ENCODE results near the gene CELF4. TPM values are rescaled to one million over a fixed set of nuclear protein-coding genes. Genes with fewer than 3 reads are reported as not detected.

The CELF4 gene
- total and polyA plus RNA-seq, 2 of the 4 experiments (the other 2 are of a cell fraction) = not detected

DNA sequence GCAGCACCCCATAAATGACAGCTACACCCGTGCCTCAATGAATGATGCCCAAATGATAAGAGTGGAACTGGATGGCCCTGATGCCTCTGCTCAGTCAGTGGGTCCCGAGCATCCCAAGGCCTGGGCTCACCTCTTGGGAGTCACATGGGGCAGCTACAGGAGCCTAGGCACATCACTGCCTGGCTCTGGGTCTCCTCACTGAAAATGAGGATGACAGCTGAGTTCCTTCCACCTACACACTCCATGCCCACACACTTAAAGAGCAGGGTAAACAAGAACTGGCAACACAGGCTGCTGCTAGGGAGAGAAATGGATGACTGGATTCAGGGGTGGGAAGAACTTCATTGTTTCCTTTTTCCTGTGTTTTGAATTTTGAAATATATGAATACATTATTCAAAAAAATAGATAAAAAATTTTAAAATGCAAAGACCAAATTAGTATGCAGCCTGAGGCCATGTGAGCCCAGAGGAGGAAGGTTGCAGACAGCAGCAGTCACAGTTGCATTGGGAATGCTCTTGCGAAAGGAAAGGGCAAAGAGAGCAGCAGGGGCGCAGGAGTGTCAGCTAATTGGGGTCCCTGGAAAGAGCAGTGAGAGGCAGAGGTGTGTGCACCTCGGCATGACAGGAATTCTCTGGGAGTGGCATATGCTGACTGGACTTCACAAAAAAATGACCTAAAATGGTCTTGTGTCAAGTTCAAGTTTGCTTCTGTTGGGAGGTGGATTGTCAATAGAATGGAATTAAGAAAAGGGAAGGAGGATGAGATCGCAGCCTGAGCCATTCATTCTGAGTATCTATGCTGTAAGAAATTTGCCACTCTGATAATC is 327.1 kb downstream of the CELF4 start:
- ChIA-PET CTCF (no interaction called here), POLR2A (ENCODE audit: unreplicated experiment) (no interaction called here)
- no peak overlapping the region for H3K4me2 ChIP-seq (ENCODE audit: low read depth, low read length)
- in situ Hi-C loops (cut with MboI; ENCODE audit: low sequenced_read_pairs) (no loop called here), dilution Hi-C loops (cut with HindIII; ENCODE audit: low sequenced_read_pairs, unreplicated experiment) (no loop called here), intact Hi-C loops (cut with micrococcal nuclease) (no loop called here)
- H2AK5ac ChIP-seq (ENCODE audit: low read depth, low read length) = no peak overlapping the region
- DNase-seq (no peak), ATAC-seq (ENCODE audit: low read depth) (no peak)
- no peaks in the 10 kb centered on the region for H3K9me1 ChIP-seq (ENCODE audit: insufficient read depth, low read length)
- H3K9ac ChIP-seq (ENCODE audit: low read depth, low read length) = no peak overlapping the region
- H2AK9ac ChIP-seq (replicated peaks; ENCODE audit: low read depth, low read length, poor library complexity) = no peak overlapping the region
- TF ChIP-seq, protein P1, sequence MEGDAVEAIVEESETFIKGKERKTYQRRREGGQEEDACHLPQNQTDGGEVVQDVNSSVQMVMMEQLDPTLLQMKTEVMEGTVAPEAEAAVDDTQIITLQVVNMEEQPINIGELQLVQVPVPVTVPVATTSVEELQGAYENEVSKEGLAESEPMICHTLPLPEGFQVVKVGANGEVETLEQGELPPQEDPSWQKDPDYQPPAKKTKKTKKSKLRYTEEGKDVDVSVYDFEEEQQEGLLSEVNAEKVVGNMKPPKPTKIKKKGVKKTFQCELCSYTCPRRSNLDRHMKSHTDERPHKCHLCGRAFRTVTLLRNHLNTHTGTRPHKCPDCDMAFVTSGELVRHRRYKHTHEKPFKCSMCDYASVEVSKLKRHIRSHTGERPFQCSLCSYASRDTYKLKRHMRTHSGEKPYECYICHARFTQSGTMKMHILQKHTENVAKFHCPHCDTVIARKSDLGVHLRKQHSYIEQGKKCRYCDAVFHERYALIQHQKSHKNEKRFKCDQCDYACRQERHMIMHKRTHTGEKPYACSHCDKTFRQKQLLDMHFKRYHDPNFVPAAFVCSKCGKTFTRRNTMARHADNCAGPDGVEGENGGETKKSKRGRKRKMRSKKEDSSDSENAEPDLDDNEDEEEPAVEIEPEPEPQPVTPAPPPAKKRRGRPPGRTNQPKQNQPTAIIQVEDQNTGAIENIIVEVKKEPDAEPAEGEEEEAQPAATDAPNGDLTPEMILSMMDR (conservative IDR thresholded peaks at IDR 0.05; ENCODE audit: low read depth, low read length) = no peak
- TF ChIP-seq MXI1 (IDR thresholded peaks at IDR 0.05; ENCODE audit: borderline replicate concordance, low read depth, low read length) (no peak), POLR2A (IDR thresholded peaks at IDR 0.05; ENCODE audit: low read depth, low read length) (no peak), MAFK (IDR thresholded peaks at IDR 0.05; ENCODE audit: low read depth, low read length) (no peak), RCOR1 (IDR thresholded peaks at IDR 0.05; ENCODE audit: insufficient replicate concordance, low read length) (no peak), CEBPB (IDR thresholded peaks at IDR 0.05; ENCODE audit: low read depth, low read length) (no peak), RAD21 (IDR thresholded peaks at IDR 0.05; ENCODE audit: low read length) (no peak), RFX5 (IDR thresholded peaks at IDR 0.05; ENCODE audit: low read depth, low read length) (no peak), BHLHE40 (IDR thresholded peaks at IDR 0.05; ENCODE audit: low read depth, low read length) (no peak)
- TF ChIP-seq, protein P2, sequence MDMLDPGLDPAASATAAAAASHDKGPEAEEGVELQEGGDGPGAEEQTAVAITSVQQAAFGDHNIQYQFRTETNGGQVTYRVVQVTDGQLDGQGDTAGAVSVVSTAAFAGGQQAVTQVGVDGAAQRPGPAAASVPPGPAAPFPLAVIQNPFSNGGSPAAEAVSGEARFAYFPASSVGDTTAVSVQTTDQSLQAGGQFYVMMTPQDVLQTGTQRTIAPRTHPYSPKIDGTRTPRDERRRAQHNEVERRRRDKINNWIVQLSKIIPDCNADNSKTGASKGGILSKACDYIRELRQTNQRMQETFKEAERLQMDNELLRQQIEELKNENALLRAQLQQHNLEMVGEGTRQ (IDR thresholded peaks at IDR 0.05; ENCODE audit: low read depth, low read length) = no peak
- TF ChIP-seq, protein P3, sequence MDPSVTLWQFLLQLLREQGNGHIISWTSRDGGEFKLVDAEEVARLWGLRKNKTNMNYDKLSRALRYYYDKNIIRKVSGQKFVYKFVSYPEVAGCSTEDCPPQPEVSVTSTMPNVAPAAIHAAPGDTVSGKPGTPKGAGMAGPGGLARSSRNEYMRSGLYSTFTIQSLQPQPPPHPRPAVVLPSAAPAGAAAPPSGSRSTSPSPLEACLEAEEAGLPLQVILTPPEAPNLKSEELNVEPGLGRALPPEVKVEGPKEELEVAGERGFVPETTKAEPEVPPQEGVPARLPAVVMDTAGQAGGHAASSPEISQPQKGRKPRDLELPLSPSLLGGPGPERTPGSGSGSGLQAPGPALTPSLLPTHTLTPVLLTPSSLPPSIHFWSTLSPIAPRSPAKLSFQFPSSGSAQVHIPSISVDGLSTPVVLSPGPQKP (IDR thresholded peaks at IDR 0.05; ENCODE audit: borderline replicate concordance, low read depth, low read length) = no peak
- H4K20me1 ChIP-seq (ENCODE audit: insufficient read depth, low read length) = no peaks in the 10 kb centered on the region
- H3K14ac ChIP-seq (replicated peaks; ENCODE audit: low read depth, low read length) = no peak overlapping the region
- no peaks in the 10 kb centered on the region for H3K4me1 ChIP-seq (ENCODE audit: control insufficient read depth, insufficient read depth, low read length)
- no peak overlapping the region for H4K8ac ChIP-seq (ENCODE audit: low read depth in 2 of 2, low read length in 2 of 2)
- H3K36me3 ChIP-seq (ENCODE audit: control insufficient read depth, insufficient read depth, low read length) = no peaks in the 10 kb centered on the region
- H3K9me3 ChIP-seq (ENCODE audit: control insufficient read depth, insufficient read depth, low read length) = no peaks in the 10 kb centered on the region
- no peak overlapping the region for H2AFZ ChIP-seq (replicated peaks; ENCODE audit: low read length, poor library complexity)
- no peak overlapping the region for H3K23ac ChIP-seq (ENCODE audit: low read depth, low read length)
- peaks cover 14% of the 10 kb centered on the region for H3K27me3 ChIP-seq (ENCODE audit: control insufficient read depth, insufficient read depth, low read length)
- no peak overlapping the region for H2BK15ac ChIP-seq (ENCODE audit: low read depth, low read length)
- no peak overlapping the region for H2BK5ac ChIP-seq (ENCODE audit: low read depth, low read length, poor library complexity, severe bottlenecking)
- H4K5ac ChIP-seq (ENCODE audit: low read depth, low read length) = no peak overlapping the region
- no peak overlapping the region for H4K91ac ChIP-seq (ENCODE audit: insufficient read depth, low read depth, low read length)
- BruUV-seq (replicated peaks) = no TSS peak
- H2BK20ac ChIP-seq (ENCODE audit: low read depth, low read length) = no peak overlapping the region
- H3K4ac ChIP-seq (ENCODE audit: low read depth, low read length) = no peak overlapping the region
- H3K79me1 ChIP-seq (ENCODE audit: low read depth in 1 of 2, low read length in 2 of 2) = no peaks in the 10 kb centered on the region
- WGBS, 2 experiments (ENCODE audit: extremely low coverage in 2 of 2, insufficient read length in 1 of 2) = 57% methylated on average over 3 of the region's 6 CpGs; no CpG with 5 or more reads in 1 of the 2 experiments
- H2BK120ac ChIP-seq (ENCODE audit: low read depth, low read length) = no peak overlapping the region
- H3K27ac ChIP-seq (ENCODE audit: insufficient read depth, low read length) = no peak overlapping the region
- no peak overlapping the region for H3K18ac ChIP-seq (ENCODE audit: low read depth, low read length)
- no peak overlapping the region for H3K4me3 ChIP-seq (ENCODE audit: insufficient read depth, low read depth, low read length)
- H3K56ac ChIP-seq (ENCODE audit: extremely low read depth, insufficient read depth, low read length) = no peak overlapping the region
